Stimulated activated CD8-positive, alpha-beta memory T cell treated with anti-CD3 and anti-CD28 coated beads, Interleukin-4, amount 100 ng/mL, for 4 hours (primary cell): Measurements from ENCODE around the gene TYMP.
"Not testable (repeated sequence)": the region's sequence is repeated elsewhere in the genome, so short reads cannot be mapped to it uniquely, and the experiment has no call there.

Experiments
- DNase-seq, 2 donors: peaks; one replicate each; pipeline ENCODE4 v3.0.0-alpha.2; 2020; ENCODE audit warnings: low read depth in 2 of 2, low spot score in 1 of 2

Gene TYMP

GRCh38 chr22:50562523-50563412, 33.0 kb upstream of the TYMP start, which contains the start of gene SYCE3:
Gene SYCE3, minus strand, starts transcription at chr22:50562919. Its CDS starts 6,514 bp downstream, at chr22:50556405.
- DNase-seq = peak; percentile 91 to 96

- DNase-seq = no peak
These were observed 31.9 kb upstream of the TYMP start for GRCh38 chr22:50561401-50562358.

- DNase-seq = no peak
These were observed 30.2 kb upstream of the TYMP start for GRCh38 chr22:50560034-50560433.

GRCh38 chr22:50556703-50557102, 26.9 kb upstream of the TYMP start:
- no peak for DNase-seq

GRCh38 chr22:50553310-50553709, 23.5 kb upstream of the TYMP start:
- no peak for DNase-seq

- DNase-seq = no peak
These were observed 21.4 kb upstream of the TYMP start for GRCh38 chr22:50551160-50551752.

GRCh38 chr22:50550395-50550794, 20.6 kb upstream of the TYMP start:
- no peak for DNase-seq

GRCh38 chr22:50548921-50549790, 19.3 kb upstream of the TYMP start:
- DNase-seq = no peak

- no peak for DNase-seq
These were observed 18.5 kb upstream of the TYMP start for GRCh38 chr22:50548040-50548920.

GRCh38 chr22:50547263-50547985, 17.6 kb upstream of the TYMP start:
- DNase-seq = no peak

GRCh38 chr22:50546326-50547262, 16.8 kb upstream of the TYMP start:
- DNase-seq = no peak

GRCh38 chr22:50545522-50546325, 15.9 kb upstream of the TYMP start, which contains the start of gene KLHDC7B:
Gene KLHDC7B, plus strand, starts transcription at chr22:50545899. Its CDS starts 345 bp downstream, at chr22:50546244.
- DNase-seq = no peak

GRCh38 chr22:50544746-50545253, 15.0 kb upstream of the TYMP start:
- no peak for DNase-seq

GRCh38 chr22:50544078-50544745, 14.4 kb upstream of the TYMP start:
- DNase-seq = peak in 1 of 2 donors; percentile 72

GRCh38 chr22:50542416-50542927, 12.7 kb upstream of the TYMP start:
- DNase-seq = no peak

GRCh38 chr22:50541667-50542026, 11.8 kb upstream of the TYMP start:
- DNase-seq = not testable (repeated sequence)
